HCT116 (cell line): ENCODE measurements around the gene TEDDM1. TPM values are rescaled to one million over a fixed set of nuclear protein-coding genes. Genes with fewer than 3 reads are reported as not detected.

Experiments
- ATAC-seq: fragments of 200-7000 bp; cut with Tn5 transposase; 2 replicates; pipeline ENCODE4 v1.9.1; 2020; ENCODE audit warnings: mild to moderate bottlenecking, moderate library complexity
- BruUV-seq: library from RNA; stranded (reverse); fragments of 400-500 nt; replicated peaks from 2 replicates; lab custom pipeline; 2021; lab: Mats Ljungman, UMichigan
- CTCF ChIA-PET: fragments of 300-600 bp; sonication (Branson Sonifier 250); formaldehyde crosslinking; loops from one replicate; lab custom pipeline; 2021; ENCODE audit warnings: antibody characterized with exemption; lab: Charles Lee
- POLR2A ChIA-PET: fragments of 300-600, 350-600 bp; sonication (Branson Sonifier 250); formaldehyde crosslinking; loops from one replicate; lab custom pipeline; 2021; ENCODE audit warnings: antibody characterized with exemption; lab: Charles Lee
- RAD21 ChIA-PET, 2 experiments: fragments of 300-600 bp; sonication (Branson Sonifier 250); formaldehyde crosslinking; loops; one replicate each; lab custom pipeline; 2023; ENCODE audit warnings: low total read pairs in 2 of 2; ENCODE audit not compliant: uncharacterized antibody in 2 of 2, unreplicated experiment in 2 of 2, low non-redundant PET in 1 of 2; lab: Charles Lee
- DNase-seq: peaks from one replicate; pipeline ENCODE4 v3.0.0-alpha.2; 2010; ENCODE audit warnings: low read depth, low spot score
- H2AFZ ChIP-seq: fragments of 200-600 bp; shearing (Covaris generic), sonication (generic); 2 replicates; pipeline ENCODE4 v1.6.1; 2017; ENCODE audit warnings: low read depth, mixed run types, mixed read lengths, antibody characterized with exemption, low read length; ENCODE audit not compliant: poor library complexity, severe bottlenecking
- H3K27ac ChIP-seq: 2 replicates; pipeline ENCODE4 v1.5.1; 2012; ENCODE audit warnings: low read depth, low read length
- H3K27me3 ChIP-seq: fragments of 200-600 bp; sonication (generic); 2 replicates; pipeline ENCODE4 v1.6.1; 2016; ENCODE audit warnings: mixed run types, low read length, mixed read lengths; ENCODE audit not compliant: insufficient read depth
- H3K36me3 ChIP-seq, 2 experiments: fragments of 200-500 bp in 1 of 2; fragments of 200-600 bp in 1 of 2; sonication (Bioruptor generic) in 1 of 2; sonication (generic) in 1 of 2; 2 replicates each; pipeline versions ENCODE4 v1.5.1 to v1.6.1; 2014 to 2016; ENCODE audit warnings: low read length in 2 of 2, inconsistent platforms in 1 of 2, mixed read lengths in 1 of 2, mixed run types in 1 of 2; ENCODE audit not compliant: insufficient read depth in 2 of 2, control insufficient read depth in 1 of 2
- H3K4me1 ChIP-seq, 2 experiments: fragments of 200-600 bp in 1 of 2; sonication (generic) in 1 of 2; 2 replicates each; pipeline versions ENCODE4 v1.5.1 to v1.6.1; 2012 to 2017; ENCODE audit warnings: low read length in 2 of 2, inconsistent platforms in 1 of 2, mild to moderate bottlenecking in 1 of 2, mixed read lengths in 1 of 2, mixed run types in 1 of 2, moderate library complexity in 1 of 2; ENCODE audit not compliant: insufficient read depth in 2 of 2, control insufficient read depth in 1 of 2
- H3K4me2 ChIP-seq: fragments of 200-600 bp; sonication (generic); 2 replicates; pipeline ENCODE4 v1.6.1; 2017; ENCODE audit warnings: mixed run types, low read length, mixed read lengths
- H3K4me3 ChIP-seq, 2 experiments: fragments of 200-600 bp in 1 of 2; sonication (generic) in 1 of 2; replicated peaks in 1 of 2; 2 replicates each; pipeline ENCODE4 v1.5.1; 2011 to 2016; ENCODE audit warnings: low read length in 2 of 2, control low read depth in 1 of 2, low read depth in 1 of 2, mild to moderate bottlenecking in 1 of 2, mixed read lengths in 1 of 2, mixed run types in 1 of 2
- H3K79me2 ChIP-seq: fragments of 200-600 bp; sonication (generic); 2 replicates; pipeline ENCODE4 v1.6.1; 2017; ENCODE audit warnings: mild to moderate bottlenecking, mixed run types, low read length, moderate library complexity, mixed read lengths; ENCODE audit not compliant: insufficient read depth
- H3K9ac ChIP-seq: fragments of 200-600 bp; sonication (generic); 2 replicates; pipeline ENCODE4 v1.6.1; 2016; ENCODE audit warnings: low read length, mixed read lengths
- H3K9me2 ChIP-seq: fragments of 200-600 bp; sonication (generic), shearing (Covaris generic); 2 replicates; pipeline ENCODE4 v1.6.1; 2017; ENCODE audit warnings: mixed run types, mild to moderate bottlenecking, moderate library complexity; ENCODE audit not compliant: insufficient read depth
- H3K9me3 ChIP-seq, 2 experiments: fragments of 200-500 bp in 1 of 2; fragments of 200-600 bp in 1 of 2; sonication (Bioruptor generic) in 1 of 2; sonication (generic) in 1 of 2; 2 replicates each; pipeline ENCODE4 v1.6.1; 2014 to 2017; ENCODE audit warnings: low read length in 2 of 2, mixed read lengths in 2 of 2, inconsistent platforms in 1 of 2, low read depth in 1 of 2, mild to moderate bottlenecking in 1 of 2, mixed run types in 1 of 2, moderate library complexity in 1 of 2; ENCODE audit not compliant: control insufficient read depth in 1 of 2, insufficient read depth in 1 of 2
- H4K20me1 ChIP-seq: fragments of 200-600 bp; sonication (generic), shearing (Covaris generic); 2 replicates; pipeline ENCODE4 v1.6.1; 2017; ENCODE audit warnings: mixed run types, mild to moderate bottlenecking, moderate library complexity; ENCODE audit not compliant: insufficient read depth
- ATF3 ChIP-seq: IDR thresholded peaks from 2 replicates; pipeline ENCODE4 v1.6.1; 2012
- CBX3 ChIP-seq: IDR thresholded peaks from 2 replicates; pipeline ENCODE4 v1.6.1; 2012; ENCODE audit warnings: low read depth
- CTCF ChIP-seq, 3 experiments: fragments of 200-600 bp in 1 of 3; sonication (generic) in 1 of 3; IDR thresholded peaks in 2 of 3; conservative IDR thresholded peaks in 1 of 3; 2 replicates each; pipeline ENCODE4 v1.5.1; 2012 to 2017; ENCODE audit warnings: low read depth in 2 of 3, low read length in 2 of 3, antibody characterized with exemption in 1 of 3, borderline replicate concordance in 1 of 3, control low read depth in 1 of 3, mild to moderate bottlenecking in 1 of 3, mixed read lengths in 1 of 3, mixed run types in 1 of 3, moderate library complexity in 1 of 3; ENCODE audit not compliant: insufficient read depth in 1 of 3
- EZH2 ChIP-seq: fragments of 200-600 bp; sonication (generic); IDR thresholded peaks from 2 replicates; pipeline ENCODE4 v1.6.1; 2017; ENCODE audit warnings: antibody characterized with exemption, mixed run types
- FOSL1 ChIP-seq: IDR thresholded peaks from 2 replicates; pipeline ENCODE4 v1.6.1; 2012; ENCODE audit warnings: low read depth
- JUND ChIP-seq: IDR thresholded peaks from 2 replicates; pipeline ENCODE4 v1.6.1; 2012
- POLR2A ChIP-seq: IDR thresholded peaks from 2 replicates; pipeline ENCODE4 v1.7.0; 2011; ENCODE audit warnings: borderline replicate concordance; ENCODE audit not compliant: insufficient read depth, insufficient read length; ENCODE audit errors: extremely low read depth
- POLR2AphosphoS5 ChIP-seq: IDR thresholded peaks from 2 replicates; pipeline ENCODE4 v1.6.1; 2011; ENCODE audit warnings: mild to moderate bottlenecking, low read depth, low read length, moderate library complexity
- RAD21 ChIP-seq: IDR thresholded peaks from 2 replicates; pipeline ENCODE4 v1.6.1; 2012; ENCODE audit warnings: low read depth, mild to moderate bottlenecking
- REST ChIP-seq: IDR thresholded peaks from 2 replicates; pipeline ENCODE4 v1.6.1; 2012; ENCODE audit warnings: low read depth
- SIN3A ChIP-seq: IDR thresholded peaks from 2 replicates; pipeline ENCODE4 v1.6.1; 2012; ENCODE audit warnings: low read depth
- SP1 ChIP-seq: IDR thresholded peaks from 2 replicates; pipeline ENCODE4 v1.6.1; 2012; ENCODE audit warnings: low read depth
- SRF ChIP-seq: IDR thresholded peaks from 2 replicates; pipeline ENCODE4 v1.6.1; 2012; ENCODE audit warnings: low read depth
- TCF7L2 ChIP-seq: IDR thresholded peaks from 2 replicates; pipeline ENCODE4 v1.7.0; 2011; ENCODE audit warnings: borderline replicate concordance, inconsistent platforms; ENCODE audit not compliant: insufficient read depth, insufficient read length; ENCODE audit errors: extremely low read depth
- YY1 ChIP-seq: IDR thresholded peaks from 2 replicates; pipeline ENCODE4 v1.6.1; 2011; ENCODE audit warnings: low read length, low read depth, moderate library complexity, mild to moderate bottlenecking; ENCODE audit not compliant: insufficient replicate concordance; ENCODE audit errors: extremely low read depth
- ZBTB33 ChIP-seq: IDR thresholded peaks from 2 replicates; pipeline ENCODE4 v1.6.1; 2011; ENCODE audit warnings: mild to moderate bottlenecking, low read length, moderate library complexity; ENCODE audit not compliant: insufficient replicate concordance; ENCODE audit errors: extremely low read depth
- ZFX ChIP-seq: fragments of 450-650 bp; IDR thresholded peaks from 2 replicates; pipeline ENCODE4 v1.6.1; 2017
- ZNF274 ChIP-seq: fragments of 200-500 bp; sonication (Bioruptor generic); IDR thresholded peaks from 2 replicates; pipeline ENCODE4 v1.6.1; 2014; ENCODE audit warnings: mild to moderate bottlenecking, low read depth, low read length, inconsistent platforms
- intact Hi-C: fragments of 100-400 bp; cut with micrococcal nuclease; formaldehyde crosslinking; loops from 2 replicates; pipeline ENCODE4 v1.10.0; 2022
- total RNA-seq: library from RNA; stranded (reverse); gene quantifications from one replicate; pipeline ENCODE4 v1.2.1, GENCODE V29; 2021; ENCODE audit not compliant: unreplicated experiment

The TEDDM1 gene
- total RNA-seq, 1 experiment from 2014 or later, result not detected

GRCh38 chr1:182366596-182366995 lies 33.9 kb downstream of the TEDDM1 start:
- RAD21 ChIA-PET, result no interaction called here
- BruUV-seq, result no TSS peak
- Histone ChIP-seq H3K27ac (no peak overlapping the region), H3K79me2 (no peaks in the 10 kb centered on the region), H3K4me3 (no peak overlapping the region), H3K4me2 (no peak overlapping the region), H3K9me3 (no peaks in the 10 kb centered on the region), H4K20me1 (no peaks in the 10 kb centered on the region), H3K4me1 (no peaks in the 10 kb centered on the region), H3K36me3 (no peaks in the 10 kb centered on the region), H2AFZ (no peak overlapping the region), H3K9me2 (no peaks in the 10 kb centered on the region), H3K27me3 (no peaks in the 10 kb centered on the region)
- CTCF ChIA-PET, result no interaction called here
- no peak for ATAC-seq
- DNase-seq, result no peak
- TF ChIP-seq ZBTB33, result no peak
- TF ChIP-seq RAD21, result no peak
- TF ChIP-seq POLR2A, result no peak
- TF ChIP-seq SIN3A, result no peak
- TF ChIP-seq JUND, result no peak
- no peak for TF ChIP-seq POLR2AphosphoS5
- TF ChIP-seq TCF7L2, result no peak
- no peak for TF ChIP-seq REST
- no peak for TF ChIP-seq ATF3
- no peak for TF ChIP-seq CBX3
- TF ChIP-seq FOSL1, result no peak
- no peak for TF ChIP-seq SRF
- no peak for TF ChIP-seq ZNF274
- TF ChIP-seq EZH2, result no peak
- TF ChIP-seq ZFX, result no peak
- no peak for TF ChIP-seq YY1
- TF ChIP-seq SP1, result no peak
- TF ChIP-seq CTCF (IDR thresholded peaks at IDR 0.05 in 2 of 3, conservative IDR thresholded peaks at IDR 0.05 in 1 of 3; ENCODE audit: borderline replicate concordance in 1 of 3, insufficient read depth in 1 of 3, low read depth in 2 of 3, low read length in 2 of 3), result no peak
- TF ChIP-seq, all 23 proteins: peak for 0
- intact Hi-C loops, result no loop called here
- no peak overlapping the region for H3K9ac ChIP-seq
- POLR2A ChIA-PET, result no interaction called here
